Measurements from ENCODE around the gene STAT3. TPM values are rescaled to one million over a fixed set of nuclear protein-coding genes. Genes with fewer than 3 reads are reported as not detected.

STAT3 gene
- total RNA-seq, 1 experiment from 2014 or later: 61.0 TPM

GRCh38 chr17:42289611-42290181 lies 98.5 kb downstream of the STAT3 start:
- ChIA-PET RAD21 (ENCODE audit: low non-redundant PET in 1 of 2, low total read pairs in 2 of 2, uncharacterized antibody in 2 of 2, unreplicated experiment in 2 of 2) (no interaction called here), POLR2A (no interaction called here), CTCF (no interaction called here)
- BruUV-seq (replicated peaks): no TSS peak
- no peak overlapping the region for H3K9ac ChIP-seq (ENCODE audit: low read length)
- no peaks in the 10 kb centered on the region for H4K20me1 ChIP-seq (ENCODE audit: insufficient read depth)
- no peak overlapping the region for H2AFZ ChIP-seq (ENCODE audit: low read depth, low read length, poor library complexity, severe bottlenecking)
- H3K27ac ChIP-seq (ENCODE audit: low read depth, low read length): no peak overlapping the region
- no peaks in the 10 kb centered on the region for H3K79me2 ChIP-seq (ENCODE audit: insufficient read depth, low read length)
- ATAC-seq (no peak), DNase-seq (ENCODE audit: low read depth, low spot score) (no peak)
- no peaks in the 10 kb centered on the region for H3K4me1 ChIP-seq (ENCODE audit: control insufficient read depth in 1 of 2, insufficient read depth in 2 of 2, low read length in 2 of 2)
- H3K4me2 ChIP-seq (ENCODE audit: low read length): no peak overlapping the region
- H3K27me3 ChIP-seq (ENCODE audit: insufficient read depth, low read length): no peaks in the 10 kb centered on the region
- TF ChIP-seq POLR2AphosphoS5 (IDR thresholded peaks at IDR 0.05; ENCODE audit: low read depth, low read length): no peak
- no peak for TF ChIP-seq FOSL1 (IDR thresholded peaks at IDR 0.05; ENCODE audit: low read depth)
- no peak for TF ChIP-seq REST (IDR thresholded peaks at IDR 0.05; ENCODE audit: low read depth)
- no peak for TF ChIP-seq YY1 (IDR thresholded peaks at IDR 0.05; ENCODE audit: extremely low read depth, insufficient replicate concordance, low read depth, low read length)
- TF ChIP-seq EZH2phosphoT487 (IDR thresholded peaks at IDR 0.05; ENCODE audit: borderline replicate concordance): no peak
- no peak for TF ChIP-seq POLR2A (IDR thresholded peaks at IDR 0.05; ENCODE audit: borderline replicate concordance, extremely low read depth, insufficient read depth, insufficient read length)
- TF ChIP-seq SRF (IDR thresholded peaks at IDR 0.05; ENCODE audit: low read depth): no peak
- no peak for TF ChIP-seq CBX3 (IDR thresholded peaks at IDR 0.05; ENCODE audit: low read depth)
- no peak for TF ChIP-seq TCF7L2 (IDR thresholded peaks at IDR 0.05; ENCODE audit: borderline replicate concordance, extremely low read depth, insufficient read depth, insufficient read length)
- TF ChIP-seq, protein P1, sequence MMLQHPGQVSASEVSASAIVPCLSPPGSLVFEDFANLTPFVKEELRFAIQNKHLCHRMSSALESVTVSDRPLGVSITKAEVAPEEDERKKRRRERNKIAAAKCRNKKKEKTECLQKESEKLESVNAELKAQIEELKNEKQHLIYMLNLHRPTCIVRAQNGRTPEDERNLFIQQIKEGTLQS (IDR thresholded peaks at IDR 0.05): no peak
- no peak for TF ChIP-seq ZBTB33 (IDR thresholded peaks at IDR 0.05; ENCODE audit: extremely low read depth, insufficient replicate concordance, low read length)
- TF ChIP-seq CEBPB (IDR thresholded peaks at IDR 0.05; ENCODE audit: low read depth): no peak
- no peak for TF ChIP-seq ELF1 (IDR thresholded peaks at IDR 0.05; ENCODE audit: borderline replicate concordance, low read depth)
- no peaks in the 10 kb centered on the region for H3K36me3 ChIP-seq (ENCODE audit: control insufficient read depth in 1 of 2, insufficient read depth in 2 of 2, low read length in 2 of 2)
- intact Hi-C loops (cut with micrococcal nuclease): no loop called here
- no peaks in the 10 kb centered on the region for H3K9me2 ChIP-seq (ENCODE audit: insufficient read depth)
- no peak overlapping the region for H3K4me3 ChIP-seq (replicated peaks in 1 of 2; ENCODE audit: low read depth in 1 of 2, low read length in 2 of 2)
- no peaks in the 10 kb centered on the region for H3K9me3 ChIP-seq (ENCODE audit: control insufficient read depth in 1 of 2, insufficient read depth in 1 of 2, low read depth in 1 of 2, low read length in 2 of 2)
